ENCODE results near the gene ZFP3.
"Not testable (repeated sequence)": the region's sequence is repeated elsewhere in the genome, so short reads cannot be mapped to it uniquely, and the experiment has no call there.

Gene ZFP3

GRCh38 chr17:5124896-5125295 lies 46.6 kb downstream of the ZFP3 start:
- not testable (repeated sequence) for DNase-seq (ENCODE audit: low read depth)

- DNase-seq (ENCODE audit: low read depth), result no peak
Measured at GRCh38 chr17:5126719-5127488, 48.6 kb downstream of the ZFP3 start.

- no peak for DNase-seq (ENCODE audit: low read depth)
Measured at GRCh38 chr17:5127910-5128309, 49.6 kb downstream of the ZFP3 start.

GRCh38 chr17:5128387-5128786 lies 50.1 kb downstream of the ZFP3 start:
- DNase-seq (ENCODE audit: low read depth), result not testable (repeated sequence)

GRCh38 chr17:5128905-5129535 lies 50.8 kb downstream of the ZFP3 start:
- no peak for DNase-seq (ENCODE audit: low read depth)

GRCh38 chr17:5129770-5130169 lies 51.5 kb downstream of the ZFP3 start:
- DNase-seq (ENCODE audit: low read depth), result not testable (repeated sequence)

GRCh38 chr17:5130261-5130660 lies 52.0 kb downstream of the ZFP3 start:
- DNase-seq (ENCODE audit: low read depth), result not testable (repeated sequence)

- not testable (repeated sequence) for DNase-seq (ENCODE audit: low read depth)
Measured at GRCh38 chr17:5130687-5131086, 52.4 kb downstream of the ZFP3 start.

GRCh38 chr17:5131146-5131715 lies 53.0 kb downstream of the ZFP3 start:
- DNase-seq (ENCODE audit: low read depth), result no peak

GRCh38 chr17:5131799-5132502 lies 53.7 kb downstream of the ZFP3 start:
- not testable (repeated sequence) for DNase-seq (ENCODE audit: low read depth)

- DNase-seq (ENCODE audit: low read depth), result not testable (repeated sequence)
Measured at GRCh38 chr17:5132503-5133225, 54.4 kb downstream of the ZFP3 start.

GRCh38 chr17:5133311-5133710 lies 55.0 kb downstream of the ZFP3 start:
- no peak for DNase-seq (ENCODE audit: low read depth)

- DNase-seq (ENCODE audit: low read depth), result not testable (repeated sequence)
Measured at GRCh38 chr17:5133961-5134360, 55.7 kb downstream of the ZFP3 start.

GRCh38 chr17:5134571-5134970 lies 56.3 kb downstream of the ZFP3 start:
- not testable (repeated sequence) for DNase-seq (ENCODE audit: low read depth)

- not testable (repeated sequence) for DNase-seq (ENCODE audit: low read depth)
Measured at GRCh38 chr17:5135131-5135712, 57.0 kb downstream of the ZFP3 start.

- no peak for DNase-seq (ENCODE audit: low read depth)
Measured at GRCh38 chr17:5135726-5136579, 57.7 kb downstream of the ZFP3 start.

GRCh38 chr17:5136580-5137412 lies 58.5 kb downstream of the ZFP3 start:
- not testable (repeated sequence) for DNase-seq (ENCODE audit: low read depth)

GRCh38 chr17:5137511-5138197 lies 59.4 kb downstream of the ZFP3 start:
- DNase-seq (ENCODE audit: low read depth), result not testable (repeated sequence)

GRCh38 chr17:5138198-5138544 lies 59.9 kb downstream of the ZFP3 start:
- not testable (repeated sequence) for DNase-seq (ENCODE audit: low read depth)

Data from stimulated activated CD8-positive, alpha-beta memory T cell treated with anti-CD3 and anti-CD28 coated beads, Interleukin-15, amount 100 ng/mL, for 1 hour (primary cell).